HG02588 (cell line): ENCODE data around the gene MYOM1.
"Not testable (repeated sequence)": the region's sequence is repeated elsewhere in the genome, so short reads cannot be mapped to it uniquely, and the experiment has no call there.

Source experiments
- ATAC-seq: cut with Tn5 transposase; IDR thresholded peaks from one replicate; pipeline ENCODE4 v1.9.1; 2021; ENCODE audit warnings: mild to moderate bottlenecking, moderate library complexity; ENCODE audit not compliant: unreplicated experiment

Gene MYOM1

GRCh38 chr18:3221496-3221895 lies 1.7 kb upstream of the MYOM1 start:
- ATAC-seq: no peak

- ATAC-seq: not testable (repeated sequence)
Measured at GRCh38 chr18:3220868-3221267, 1.1 kb upstream of the MYOM1 start.

GRCh38 chr18:3219241-3219630 lies 532 bp downstream of the MYOM1 start:
- ATAC-seq: no peak

DNA sequence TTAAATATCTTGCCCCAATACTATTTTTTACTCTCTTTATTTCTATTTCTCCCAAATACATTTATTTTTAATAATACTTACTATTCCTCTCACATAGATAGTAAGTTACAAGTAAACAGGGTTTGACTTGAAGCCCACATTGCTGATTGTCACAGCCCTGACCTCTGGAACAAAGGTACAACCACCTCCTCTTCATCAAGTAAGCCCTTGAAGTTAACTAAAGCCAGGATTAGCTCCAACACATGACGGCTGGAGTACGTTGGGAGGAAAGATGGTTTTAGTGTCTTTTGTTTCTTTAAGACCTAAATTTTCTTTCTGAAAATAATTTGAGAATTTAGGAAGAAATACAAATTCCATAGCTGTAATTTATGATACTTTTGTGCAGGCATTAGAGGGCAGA lies 949 bp downstream of the MYOM1 start:
- ATAC-seq: no peak

- ATAC-seq: no peak
Measured at GRCh38 chr18:3217948-3218647, 1.7 kb downstream of the MYOM1 start.

DNA sequence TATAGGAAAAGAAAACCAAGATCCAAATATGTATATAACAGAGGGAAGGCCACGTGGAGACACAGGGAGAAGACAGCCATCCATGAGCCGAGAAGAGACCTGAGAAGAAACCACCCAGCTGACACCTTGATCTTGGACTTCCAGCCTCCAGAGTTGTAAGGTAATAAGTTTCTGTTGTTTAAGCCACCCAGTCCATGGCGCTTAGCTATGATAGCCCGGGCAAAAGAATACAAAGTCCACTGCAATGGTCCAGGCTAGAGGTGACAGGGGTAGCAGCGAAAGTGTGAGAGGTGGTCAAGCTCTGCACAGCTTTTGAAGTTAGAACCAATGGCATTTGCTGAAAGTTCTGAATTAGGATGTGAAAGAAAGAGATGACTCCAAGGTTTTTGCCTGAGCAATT lies 2.8 kb downstream of the MYOM1 start:
- ATAC-seq: no peak

DNA sequence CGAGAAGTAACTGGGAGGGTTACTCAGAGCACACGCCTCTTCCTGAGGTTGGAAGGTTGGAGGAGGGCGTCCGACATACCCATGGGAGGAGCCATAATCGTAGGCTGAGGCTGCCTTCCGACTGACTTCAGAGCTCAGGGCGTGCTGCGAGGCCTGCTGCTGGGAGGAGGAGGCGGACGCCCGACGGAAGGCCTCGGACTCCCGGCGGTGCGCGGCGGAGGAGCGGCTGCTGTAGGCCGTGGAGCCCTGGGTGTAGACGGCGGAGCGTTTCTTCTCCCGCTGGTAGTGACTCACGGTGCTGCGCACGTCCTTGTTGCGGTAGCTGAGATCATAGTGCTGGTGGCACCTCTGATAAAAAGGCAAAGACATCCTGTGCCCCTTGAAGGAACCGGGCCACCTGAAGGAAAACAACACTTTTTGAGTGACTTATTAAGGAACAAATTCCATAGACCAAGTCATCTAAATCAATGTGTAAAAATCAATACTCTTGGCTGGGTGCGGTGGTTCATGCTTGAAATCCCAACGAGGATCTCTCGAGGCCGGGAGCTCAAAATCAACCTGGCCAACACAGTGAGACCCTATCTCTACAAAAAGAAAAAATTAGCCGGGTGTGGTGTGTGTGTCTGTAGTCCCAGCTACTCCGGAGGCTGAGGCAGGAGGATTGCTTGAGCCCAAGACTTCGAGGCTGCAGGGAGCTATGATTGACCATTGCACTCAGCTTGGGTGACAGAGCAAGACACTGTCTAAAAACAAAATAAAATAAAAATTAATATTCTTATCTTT lies 4.7 kb downstream of the MYOM1 start:
- ATAC-seq: no peak

- ATAC-seq: no peak
Measured at GRCh38 chr18:3213300-3214059, 6.3 kb downstream of the MYOM1 start.

DNA sequence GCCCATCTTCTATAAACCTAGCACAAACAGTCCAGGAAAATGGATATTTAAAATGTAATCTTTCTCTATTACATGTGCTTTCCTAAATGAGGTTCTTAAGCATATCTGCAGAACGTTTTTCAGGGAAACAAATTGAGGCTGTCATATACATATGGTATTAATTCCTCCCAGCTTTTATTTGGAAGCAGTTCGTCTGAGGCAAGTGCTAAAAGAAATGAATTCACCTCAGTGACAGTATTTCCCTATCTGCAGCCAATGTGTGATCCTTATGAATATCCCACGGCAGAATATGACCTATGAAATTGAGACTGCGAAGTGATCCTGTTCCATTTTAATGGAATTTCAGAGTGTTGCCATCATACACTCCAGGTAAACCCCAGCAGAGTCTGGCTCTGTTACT lies 7.1 kb downstream of the MYOM1 start:
- no peak for ATAC-seq

DNA sequence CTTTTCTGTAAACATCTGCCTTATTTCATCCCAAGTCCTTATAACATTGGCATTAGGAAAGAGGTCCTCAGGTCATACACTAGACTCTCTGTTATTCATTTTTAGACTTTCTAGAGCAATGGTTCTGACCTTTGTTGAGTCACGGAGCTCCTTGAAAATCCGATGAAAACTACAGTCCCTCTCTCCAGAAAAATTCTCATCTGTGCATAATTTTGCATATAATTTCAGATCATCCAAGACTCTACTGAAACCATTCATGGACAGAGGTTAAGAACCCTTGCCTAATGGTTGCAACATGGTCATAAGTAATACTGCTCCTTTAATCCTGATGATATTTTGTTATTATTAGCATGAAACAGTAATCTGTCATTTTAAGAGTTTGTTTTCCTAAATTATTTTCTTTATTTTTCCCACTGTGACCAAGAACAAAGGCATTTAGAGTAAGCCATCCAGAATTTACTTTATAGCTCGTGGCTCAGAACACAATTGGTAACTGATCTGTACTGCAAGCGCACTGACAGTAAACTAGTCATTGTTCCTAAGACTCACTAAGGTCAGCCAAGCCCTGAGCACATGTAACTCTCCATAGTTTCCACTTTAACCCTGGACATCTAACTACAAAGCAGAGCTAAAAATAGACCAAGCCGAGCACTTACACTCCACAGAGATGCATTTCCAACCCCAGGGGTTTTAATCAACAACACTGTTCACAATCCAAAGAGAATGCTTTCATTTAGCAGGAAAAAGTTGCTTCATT lies 8.4 kb downstream of the MYOM1 start:
- ATAC-seq: no peak

- peak; percentile 75 for ATAC-seq
Measured at GRCh38 chr18:3209859-3210569, 9.8 kb downstream of the MYOM1 start.

DNA sequence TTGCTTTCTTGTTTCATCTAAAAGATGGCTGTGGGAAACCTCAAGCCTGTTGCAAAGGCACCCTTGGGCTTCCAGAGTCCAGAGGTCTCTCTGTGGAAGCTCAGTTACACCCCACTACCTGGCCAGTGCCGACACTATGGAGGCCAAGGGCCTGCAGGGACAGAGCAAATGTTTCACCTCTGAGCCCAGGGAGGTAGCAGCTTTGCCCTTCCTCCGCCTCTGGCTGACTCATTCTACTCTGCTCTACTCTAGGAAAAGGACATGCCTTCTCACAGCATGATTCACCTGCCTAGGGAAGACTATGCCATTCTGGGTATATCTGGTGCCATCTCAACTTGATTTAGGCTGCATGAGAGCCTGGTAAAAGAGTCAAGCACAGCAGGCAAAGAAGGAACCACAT lies 12.2 kb downstream of the MYOM1 start:
- ATAC-seq: no peak

DNA sequence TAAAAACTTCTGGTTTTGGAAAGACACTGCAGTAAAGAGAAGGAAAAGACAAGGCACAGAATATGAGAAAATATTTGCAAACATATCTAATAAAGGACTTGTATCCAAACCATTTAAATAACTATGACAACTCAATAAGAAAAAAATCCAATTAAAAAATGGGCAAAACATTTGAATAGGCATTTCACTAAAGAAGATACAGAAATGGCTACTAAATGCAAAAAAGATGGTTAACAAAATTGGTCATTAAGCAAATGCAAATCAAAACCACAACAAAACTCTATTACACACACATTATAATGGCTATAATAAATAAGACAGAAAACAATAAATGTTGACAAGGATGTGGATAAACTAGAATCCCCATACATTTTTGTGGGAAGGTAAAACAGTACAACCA lies 14.5 kb downstream of the MYOM1 start:
- no peak for ATAC-seq

- ATAC-seq: no peak
Measured at GRCh38 chr18:3199942-3200645, 19.7 kb downstream of the MYOM1 start.

GRCh38 chr18:3198260-3198860 lies 21.4 kb downstream of the MYOM1 start:
- not testable (repeated sequence) for ATAC-seq

DNA sequence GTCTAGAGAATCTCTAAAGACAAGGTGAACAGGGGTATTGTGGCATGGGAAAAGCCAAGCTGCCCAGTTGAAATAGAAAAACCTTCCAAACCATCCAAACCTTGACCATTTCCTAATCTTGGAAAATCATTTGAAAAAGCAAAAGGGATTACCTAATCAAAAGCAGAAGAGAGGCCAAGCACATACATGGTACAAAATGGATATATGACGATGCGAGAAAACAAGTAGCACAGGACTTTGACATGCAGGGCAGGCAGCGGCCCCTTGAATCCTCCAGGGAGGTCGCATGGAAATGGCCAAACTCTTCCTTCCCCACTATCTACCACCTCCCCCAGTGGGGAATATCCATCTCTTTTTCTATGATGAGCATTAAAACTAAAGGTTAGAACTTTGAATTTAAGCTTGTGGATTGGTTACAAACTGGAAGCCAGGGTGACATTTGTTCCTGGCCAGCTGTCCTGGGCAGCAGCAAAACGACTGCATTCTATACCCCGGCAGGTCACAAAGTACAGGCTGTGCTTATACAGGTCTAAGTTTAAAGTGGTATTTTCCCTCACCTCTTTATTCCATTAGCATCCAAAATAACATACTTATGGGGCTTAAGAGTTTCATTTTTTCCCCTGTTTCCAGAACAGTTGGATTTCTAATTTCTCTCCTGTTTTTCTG lies 24.7 kb downstream of the MYOM1 start:
- ATAC-seq: no peak

- no peak for ATAC-seq
Measured at GRCh38 chr18:3193331-3193730, 26.4 kb downstream of the MYOM1 start.

DNA sequence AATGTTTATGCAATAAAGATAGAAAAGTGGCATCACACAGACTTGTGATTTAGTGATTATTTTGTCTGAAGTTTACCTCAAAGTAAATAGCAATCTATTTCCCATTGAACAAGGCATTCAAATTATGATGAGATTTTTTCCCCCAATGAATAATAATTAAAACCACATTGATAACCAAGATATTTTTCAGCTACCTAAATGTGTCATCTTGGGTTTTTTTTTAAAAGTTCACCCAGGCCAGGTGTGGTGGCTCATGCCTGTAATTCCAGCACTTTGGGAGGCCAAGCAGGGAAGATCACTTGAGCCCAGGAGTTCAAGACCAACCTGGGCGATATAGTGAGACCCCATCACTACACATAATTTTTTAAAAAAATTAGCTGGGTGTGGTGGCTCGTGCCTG lies 27.0 kb downstream of the MYOM1 start:
- ATAC-seq: no peak

GRCh38 chr18:3192286-3192685 lies 27.5 kb downstream of the MYOM1 start:
- no peak for ATAC-seq
